ENCODE measurements around the gene PARP11.

Gene PARP11

GRCh38 chr12:3768911-3769447, 104.2 kb downstream of the PARP11 start:
- Histone ChIP-seq H2AFZ (ENCODE audit: low read depth, low read length) (no peak overlapping the region), H3K27me3 (ENCODE audit: insufficient read depth, low read length) (no peaks in the 10 kb centered on the region), H3K4me1 (ENCODE audit: insufficient read depth, low read length) (peaks cover 3% of the 10 kb centered on the region), H3K4me3 (ENCODE audit: low read length) (no peak overlapping the region), H3K36me3 (ENCODE audit: insufficient read depth, low read length) (no peaks in the 10 kb centered on the region), H3K9me3 (ENCODE audit: low read length) (no peaks in the 10 kb centered on the region)

- H2AFZ ChIP-seq (ENCODE audit: low read depth, low read length) = no peak overlapping the region
- H3K4me1 ChIP-seq (ENCODE audit: insufficient read depth, low read length) = peaks cover 5% of the 10 kb centered on the region
- no peaks in the 10 kb centered on the region for H3K9me3 ChIP-seq (ENCODE audit: low read length)
- H3K27me3 ChIP-seq (ENCODE audit: insufficient read depth, low read length) = no peaks in the 10 kb centered on the region
- H3K36me3 ChIP-seq (ENCODE audit: insufficient read depth, low read length) = no peaks in the 10 kb centered on the region
- H3K4me3 ChIP-seq (ENCODE audit: low read length) = no peak overlapping the region
Measured at GRCh38 chr12:3761116-3761735, 112.0 kb downstream of the PARP11 start.

DNA sequence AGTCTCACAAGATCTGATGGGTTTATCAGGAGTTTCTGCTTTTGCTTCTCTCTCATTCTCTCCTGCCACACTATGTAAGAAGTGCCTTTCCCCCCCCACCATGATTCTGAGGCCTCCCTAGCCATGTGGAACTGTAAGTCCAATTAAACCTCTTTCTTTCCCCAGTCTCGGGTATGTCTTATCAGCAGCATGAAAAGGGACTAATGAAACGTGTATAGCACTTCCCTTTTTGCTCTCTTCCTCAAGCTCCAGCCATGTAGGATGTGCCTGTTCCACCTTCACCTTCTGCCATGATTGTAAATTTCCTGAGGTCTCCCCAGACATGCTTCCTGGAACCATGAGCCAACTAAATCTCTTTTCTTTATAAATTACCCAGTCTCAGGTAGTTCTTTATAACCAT, 113.3 kb downstream of the PARP11 start:
- Histone ChIP-seq H3K9me3 (ENCODE audit: low read length) (peaks cover 2% of the 10 kb centered on the region), H3K4me3 (ENCODE audit: low read length) (no peak overlapping the region), H3K4me1 (ENCODE audit: insufficient read depth, low read length) (peaks cover 5% of the 10 kb centered on the region), H3K36me3 (ENCODE audit: insufficient read depth, low read length) (no peaks in the 10 kb centered on the region), H2AFZ (ENCODE audit: low read depth, low read length) (no peak overlapping the region), H3K27me3 (ENCODE audit: insufficient read depth, low read length) (no peaks in the 10 kb centered on the region)
